OCI-LY7 (cell line): Measurements from ENCODE around the gene MEST.

Experiments
- EZH2phosphoT487 ChIP-seq: fragments of 200-600 bp; sonication (generic); IDR thresholded peaks from 2 replicates; pipeline ENCODE4 v1.6.1; 2018; ENCODE audit warnings: low read depth, borderline replicate concordance, mild to moderate bottlenecking, mixed run types, antibody characterized with exemption, low read length, moderate library complexity, mixed read lengths
- TF ChIP-seq, protein P1 (sequence below): fragments of 200-600 bp; sonication (generic); conservative IDR thresholded peaks from 2 replicates; pipeline ENCODE4 v1.5.1; 2014; ENCODE audit warnings: mild to moderate bottlenecking, antibody characterized with exemption, low read length, moderate library complexity, mixed read lengths

DNA sequence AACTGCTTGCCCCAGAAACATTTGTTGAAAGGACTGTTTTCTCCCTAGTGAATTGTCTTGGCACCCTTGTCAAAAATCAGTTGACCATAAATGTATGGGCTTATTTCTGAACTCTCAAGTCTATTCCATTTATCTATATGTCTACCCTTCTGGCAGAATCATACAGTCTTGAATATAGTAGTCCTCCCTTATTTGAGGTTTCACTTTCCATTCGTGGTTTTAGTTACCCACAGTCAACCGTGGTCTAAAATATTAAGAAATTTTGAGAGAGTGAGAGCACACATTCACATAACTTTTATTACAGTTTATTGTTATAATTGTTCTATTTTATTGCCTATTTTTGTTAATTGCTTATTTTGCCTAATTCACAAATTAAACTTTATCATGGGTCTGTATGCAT lies 33.6 kb upstream of the MEST start:
- TF ChIP-seq, protein P1, sequence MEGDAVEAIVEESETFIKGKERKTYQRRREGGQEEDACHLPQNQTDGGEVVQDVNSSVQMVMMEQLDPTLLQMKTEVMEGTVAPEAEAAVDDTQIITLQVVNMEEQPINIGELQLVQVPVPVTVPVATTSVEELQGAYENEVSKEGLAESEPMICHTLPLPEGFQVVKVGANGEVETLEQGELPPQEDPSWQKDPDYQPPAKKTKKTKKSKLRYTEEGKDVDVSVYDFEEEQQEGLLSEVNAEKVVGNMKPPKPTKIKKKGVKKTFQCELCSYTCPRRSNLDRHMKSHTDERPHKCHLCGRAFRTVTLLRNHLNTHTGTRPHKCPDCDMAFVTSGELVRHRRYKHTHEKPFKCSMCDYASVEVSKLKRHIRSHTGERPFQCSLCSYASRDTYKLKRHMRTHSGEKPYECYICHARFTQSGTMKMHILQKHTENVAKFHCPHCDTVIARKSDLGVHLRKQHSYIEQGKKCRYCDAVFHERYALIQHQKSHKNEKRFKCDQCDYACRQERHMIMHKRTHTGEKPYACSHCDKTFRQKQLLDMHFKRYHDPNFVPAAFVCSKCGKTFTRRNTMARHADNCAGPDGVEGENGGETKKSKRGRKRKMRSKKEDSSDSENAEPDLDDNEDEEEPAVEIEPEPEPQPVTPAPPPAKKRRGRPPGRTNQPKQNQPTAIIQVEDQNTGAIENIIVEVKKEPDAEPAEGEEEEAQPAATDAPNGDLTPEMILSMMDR: no peak
- TF ChIP-seq EZH2phosphoT487: no peak
